ENCODE results near the gene TRAPPC11.

DNA sequence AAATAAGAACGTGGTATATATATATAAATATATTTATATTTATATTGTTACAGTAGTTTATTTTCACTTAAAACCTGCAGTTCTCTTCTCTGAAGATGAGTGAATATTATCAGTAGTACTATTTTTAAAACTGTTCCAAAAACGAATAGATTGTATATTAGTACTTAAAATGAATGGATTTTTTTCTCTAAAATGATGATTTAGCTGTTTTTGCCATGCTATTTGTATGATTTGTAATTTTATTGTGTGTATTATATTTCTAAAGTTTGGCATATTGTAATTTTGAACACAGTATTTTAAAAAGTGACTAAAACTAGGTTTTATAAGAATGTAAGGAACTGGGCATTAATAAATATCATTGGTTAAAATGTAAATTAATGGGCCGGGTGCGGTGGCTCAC, 22.0 kb downstream of the TRAPPC11 start:
- TF ChIP-seq, protein P1, sequence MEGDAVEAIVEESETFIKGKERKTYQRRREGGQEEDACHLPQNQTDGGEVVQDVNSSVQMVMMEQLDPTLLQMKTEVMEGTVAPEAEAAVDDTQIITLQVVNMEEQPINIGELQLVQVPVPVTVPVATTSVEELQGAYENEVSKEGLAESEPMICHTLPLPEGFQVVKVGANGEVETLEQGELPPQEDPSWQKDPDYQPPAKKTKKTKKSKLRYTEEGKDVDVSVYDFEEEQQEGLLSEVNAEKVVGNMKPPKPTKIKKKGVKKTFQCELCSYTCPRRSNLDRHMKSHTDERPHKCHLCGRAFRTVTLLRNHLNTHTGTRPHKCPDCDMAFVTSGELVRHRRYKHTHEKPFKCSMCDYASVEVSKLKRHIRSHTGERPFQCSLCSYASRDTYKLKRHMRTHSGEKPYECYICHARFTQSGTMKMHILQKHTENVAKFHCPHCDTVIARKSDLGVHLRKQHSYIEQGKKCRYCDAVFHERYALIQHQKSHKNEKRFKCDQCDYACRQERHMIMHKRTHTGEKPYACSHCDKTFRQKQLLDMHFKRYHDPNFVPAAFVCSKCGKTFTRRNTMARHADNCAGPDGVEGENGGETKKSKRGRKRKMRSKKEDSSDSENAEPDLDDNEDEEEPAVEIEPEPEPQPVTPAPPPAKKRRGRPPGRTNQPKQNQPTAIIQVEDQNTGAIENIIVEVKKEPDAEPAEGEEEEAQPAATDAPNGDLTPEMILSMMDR (IDR thresholded peaks at IDR 0.05) = no peak
- no peak for TF ChIP-seq POLR2AphosphoS5 (IDR thresholded peaks at IDR 0.05)
- no peak for TF ChIP-seq EP300 (IDR thresholded peaks at IDR 0.05)
